ENCODE results near the gene INSIG2. TPM values are rescaled to one million over a fixed set of nuclear protein-coding genes. Genes with fewer than 3 reads are reported as not detected.

INSIG2 gene
- total and polyA plus RNA-seq, 2 experiments from 2014 or later: 8.1 to 15.1 TPM

GRCh38 chr2:118134650-118135049, 46.4 kb downstream of the INSIG2 start (continued):
- TF ChIP-seq CTCF (conservative IDR thresholded peaks at IDR 0.05; ENCODE audit: low read depth in 2 of 2): no peak
- TF ChIP-seq JUNB (IDR thresholded peaks at IDR 0.05; ENCODE audit: unreplicated experiment): no peak
- TF ChIP-seq ZNF462 (CRISPR knock-in tag; IDR thresholded peaks at IDR 0.05): no peak
- TF ChIP-seq STAT1 (IDR thresholded peaks at IDR 0.05; ENCODE audit: unreplicated experiment): no peak
- TF ChIP-seq ZNF114 (CRISPR knock-in tag; IDR thresholded peaks at IDR 0.05): no peak

GRCh38 chr2:118145207-118145606, 56.9 kb downstream of the INSIG2 start:
- H3F3A ChIP-seq (replicated peaks; ENCODE audit: low read depth): no peaks in the 10 kb centered on the region
- H3K27ac ChIP-seq (ENCODE audit: low read depth): no peak overlapping the region
- H3K4me2 ChIP-seq: no peak overlapping the region
- H3K27me3 ChIP-seq (ENCODE audit: insufficient read depth): no peaks in the 10 kb centered on the region
- H3K36me3 ChIP-seq (ENCODE audit: insufficient read depth): no peaks in the 10 kb centered on the region; the same call in 1 of the 2 replicates
- no peaks in the 10 kb centered on the region for H3K4me1 ChIP-seq (ENCODE audit: insufficient read depth)
- H3K9me2 ChIP-seq (ENCODE audit: insufficient read depth): no peaks in the 10 kb centered on the region
- ATAC-seq: no peak
- no peak overlapping the region for H3K4me3 Mint-ChIP-seq
- DNase-seq (ENCODE audit: low spot score): no peak
- H3K4me3 ChIP-seq: no peak overlapping the region
- H2AFZ ChIP-seq: no peak overlapping the region
- peaks cover 14% of the 10 kb centered on the region for H3K9me3 Mint-ChIP-seq
- H4K20me1 ChIP-seq (replicated peaks; ENCODE audit: insufficient read depth): no peaks in the 10 kb centered on the region
- no peak overlapping the region for H3K27ac Mint-ChIP-seq
- peaks cover 5% of the 10 kb centered on the region for H3K27me3 Mint-ChIP-seq (ENCODE audit: insufficient read depth, low read depth, poor library complexity)
- no peaks in the 10 kb centered on the region for H3K79me2 ChIP-seq (replicated peaks; ENCODE audit: insufficient read depth)
- peaks cover 10% of the 10 kb centered on the region; the same call in 2 of the 3 replicates for H3K36me3 Mint-ChIP-seq (ENCODE audit: low read depth)
- peaks cover 5% of the 10 kb centered on the region; the same call in 2 of the 3 replicates for H3K4me1 Mint-ChIP-seq
- TF ChIP-seq ETS1 (IDR thresholded peaks at IDR 0.05): no peak
- no peak for TF ChIP-seq CTCF (conservative IDR thresholded peaks at IDR 0.05; ENCODE audit: low read depth in 2 of 2)
- no peak for TF ChIP-seq STAT1 (IDR thresholded peaks at IDR 0.05; ENCODE audit: unreplicated experiment)
- TF ChIP-seq ZNF114 (CRISPR knock-in tag; IDR thresholded peaks at IDR 0.05): no peak
- no peak for TF ChIP-seq JUNB (IDR thresholded peaks at IDR 0.05; ENCODE audit: unreplicated experiment)
- TF ChIP-seq ZNF331 (CRISPR knock-in tag; IDR thresholded peaks at IDR 0.05; ENCODE audit: low read depth): no peak
- no peak for TF ChIP-seq REST (IDR thresholded peaks at IDR 0.05; ENCODE audit: unreplicated experiment)
- TF ChIP-seq EZH2 (IDR thresholded peaks at IDR 0.05; ENCODE audit: low read depth, unreplicated experiment): no peak

Measured in GM23338 (cell line).